ENCODE measurements around the gene RBBP8NL. TPM values are rescaled to one million over a fixed set of nuclear protein-coding genes. Genes with fewer than 3 reads are reported as not detected.

The RBBP8NL gene
- polyA plus RNA-seq, 2 of the 4 experiments (the other 2 are of a cell fraction) = not detected

DNA sequence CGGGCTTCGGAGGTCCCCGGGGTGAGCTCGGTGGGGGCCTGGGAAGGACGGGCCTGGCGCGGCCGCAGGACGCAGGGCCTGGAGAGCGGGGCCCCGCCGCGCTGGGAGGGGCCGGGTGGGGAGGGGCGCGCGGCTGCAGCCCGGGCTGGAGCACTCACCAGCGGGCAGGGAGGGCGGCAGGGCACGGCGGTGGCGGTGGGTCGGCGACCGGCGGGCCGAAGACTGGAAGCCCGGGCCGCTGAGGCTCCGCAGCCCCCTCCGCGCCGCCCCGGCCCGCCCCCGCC, 48.4 kb upstream of the RBBP8NL start, which contains the start of gene GATA5:
GATA5 (minus strand) TSS at position 224 of the 284 bp plus-strand sequence. CDS start 474 bp downstream, outside the sequence.
- DNase-seq (ENCODE audit: low read depth in 1 of 2, low spot score in 1 of 2) = no peak
- peak within 1 kb of the TSS; percentile 94 for H3K4me2 ChIP-seq
- peak within 1 kb of the TSS; percentile 42 to 84 for H3K27ac ChIP-seq
- H3K4me1 ChIP-seq = peaks cover 4% of the 10 kb centered on the region; the same call in 1 of the 3 replicates
- POLR2A ChIA-PET = no interaction called here
- no peaks in the 10 kb centered on the region for H3K9me3 ChIP-seq
- H3K4me3 ChIP-seq = peak within 1 kb of the TSS; percentile 50
- CTCF ChIA-PET = no interaction called here
- ATAC-seq = peak; percentile 24 to 25
- FAIRE-seq = no peak
- TF ChIP-seq, protein P1, sequence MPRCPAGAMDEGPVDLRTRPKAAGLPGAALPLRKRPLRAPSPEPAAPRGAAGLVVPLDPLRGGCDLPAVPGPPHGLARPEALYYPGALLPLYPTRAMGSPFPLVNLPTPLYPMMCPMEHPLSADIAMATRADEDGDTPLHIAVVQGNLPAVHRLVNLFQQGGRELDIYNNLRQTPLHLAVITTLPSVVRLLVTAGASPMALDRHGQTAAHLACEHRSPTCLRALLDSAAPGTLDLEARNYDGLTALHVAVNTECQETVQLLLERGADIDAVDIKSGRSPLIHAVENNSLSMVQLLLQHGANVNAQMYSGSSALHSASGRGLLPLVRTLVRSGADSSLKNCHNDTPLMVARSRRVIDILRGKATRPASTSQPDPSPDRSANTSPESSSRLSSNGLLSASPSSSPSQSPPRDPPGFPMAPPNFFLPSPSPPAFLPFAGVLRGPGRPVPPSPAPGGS (IDR thresholded peaks at IDR 0.05) = no peak
- no peak for TF ChIP-seq HEYL (CRISPR knock-in tag; IDR thresholded peaks at IDR 0.05)
- no peak for TF ChIP-seq RAD21 (conservative IDR thresholded peaks at IDR 0.05 in 1 of 2, IDR thresholded peaks at IDR 0.05 in 1 of 2)
- WGBS (ENCODE audit: missing lambda C conversion rate) = no CpG with 5 or more reads among the region's 37 CpGs

DNA sequence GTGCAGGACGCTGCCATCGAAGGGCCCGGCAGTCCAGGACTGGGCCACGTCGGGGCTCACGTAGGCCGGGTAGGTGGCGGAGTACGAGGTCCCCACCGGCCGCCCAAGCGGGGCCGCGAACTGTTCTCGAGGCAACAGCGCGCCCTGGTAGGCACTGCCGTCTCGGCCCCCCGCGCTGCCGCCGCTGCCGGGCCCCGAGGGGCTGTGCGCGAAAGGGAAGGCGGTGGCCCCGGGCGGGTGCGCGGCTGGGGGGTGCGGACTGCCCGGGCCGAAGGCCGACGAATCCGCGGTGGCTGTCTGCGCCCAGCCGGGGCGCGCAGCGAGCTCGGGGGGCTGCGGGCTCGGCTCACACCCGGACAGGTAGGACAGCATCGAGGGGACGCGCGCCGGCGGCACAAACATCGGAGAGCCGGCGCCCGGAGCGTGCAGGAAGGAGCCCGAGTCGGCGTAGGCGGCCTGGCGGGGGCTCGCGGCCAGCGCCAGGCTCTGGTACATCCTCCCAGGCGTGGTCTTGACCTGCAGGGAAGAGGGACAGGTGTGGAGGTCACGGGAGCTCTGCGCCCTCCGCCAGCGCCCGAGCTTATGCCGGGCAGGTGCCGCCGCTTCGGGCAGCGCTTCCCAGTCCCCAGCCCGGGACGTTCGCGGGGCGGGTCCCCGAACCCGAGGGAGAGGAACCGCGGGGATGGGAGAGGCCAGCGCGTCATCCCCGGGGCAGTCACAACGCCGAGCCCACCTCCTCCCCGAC, 47.9 kb upstream of the RBBP8NL start:
- Histone ChIP-seq H3K27ac (peak overlapping the region; percentile 42 to 84), H3K4me3 (peak overlapping the region; percentile 50), H3K4me1 (peaks cover 4% of the 10 kb centered on the region; the same call in 1 of the 3 replicates), H3K4me2 (peak overlapping the region; percentile 94), H3K9me3 (no peaks in the 10 kb centered on the region)
- POLR2A ChIA-PET = no interaction called here
- ATAC-seq (0 out of 6 replicates have a peak, but pooled peaks of 1 of the 2 experiments have one; percentile 5), DNase-seq (ENCODE audit: low read depth in 1 of 2, low spot score in 1 of 2) (no peak), FAIRE-seq (no peak)
- CTCF ChIA-PET = no interaction called here
- WGBS (ENCODE audit: missing lambda C conversion rate) = 86% methylated on average over 76 of the region's 93 CpGs
- TF ChIP-seq EHMT2 (IDR thresholded peaks at IDR 0.05; ENCODE audit: low read depth) (no peak), SMC3 (IDR thresholded peaks at IDR 0.05) (no peak), NFE2L2 (conservative IDR thresholded peaks at IDR 0.05; ENCODE audit: low read length) (no peak), HOXB5 (CRISPR knock-in tag; IDR thresholded peaks at IDR 0.05) (no peak)

DNA sequence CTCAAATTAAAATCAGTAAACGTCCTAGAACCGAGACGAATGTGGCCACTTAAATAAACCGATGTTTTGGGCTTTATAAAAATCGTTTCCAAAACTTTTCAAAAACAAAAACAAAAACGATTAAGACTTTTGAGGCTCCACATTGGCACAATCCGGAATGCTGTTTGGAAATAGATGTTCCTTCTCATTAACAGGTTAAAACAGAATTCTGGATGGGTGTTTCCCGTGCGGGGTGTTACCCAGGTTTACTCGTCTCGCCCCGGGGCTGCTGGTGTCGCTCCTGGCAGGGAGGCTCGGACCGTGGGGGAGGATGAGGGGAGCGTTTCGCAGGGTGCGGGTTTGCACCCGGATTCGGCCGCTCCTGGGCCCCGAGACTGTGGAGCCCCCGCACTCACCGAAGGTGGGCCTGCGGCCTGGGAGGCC, 47.3 kb upstream of the RBBP8NL start:
- ChIA-PET CTCF (no interaction called here), POLR2A (no interaction called here)
- Histone ChIP-seq H3K4me3 (no peak overlapping the region), H3K4me2 (no peak overlapping the region), H3K27ac (no peak overlapping the region), H3K4me1 (peaks cover 4% of the 10 kb centered on the region; the same call in 1 of the 3 replicates), H3K9me3 (no peaks in the 10 kb centered on the region)
- ATAC-seq = no peak
- no peak for DNase-seq (ENCODE audit: low read depth in 1 of 2, low spot score in 1 of 2)
- FAIRE-seq = no peak
- 87% methylated on average over 25 of the region's 25 CpGs for WGBS (ENCODE audit: missing lambda C conversion rate)
- TF ChIP-seq ZSCAN20 (CRISPR knock-in tag; IDR thresholded peaks at IDR 0.05) (no peak), RAD21 (conservative IDR thresholded peaks at IDR 0.05 in 1 of 2, IDR thresholded peaks at IDR 0.05 in 1 of 2) (no peak), KDM5A (IDR thresholded peaks at IDR 0.05) (no peak), CBX2 (IDR thresholded peaks at IDR 0.05; ENCODE audit: borderline replicate concordance, low read depth) (no peak), RFX5 (IDR thresholded peaks at IDR 0.05) (no peak), FOSB (CRISPR knock-in tag; IDR thresholded peaks at IDR 0.05) (no peak), HEYL (CRISPR knock-in tag; IDR thresholded peaks at IDR 0.05) (no peak), ZNF302 (CRISPR knock-in tag; IDR thresholded peaks at IDR 0.05) (no peak), RNF2 (IDR thresholded peaks at IDR 0.05; ENCODE audit: borderline replicate concordance, low read depth) (no peak), MAZ (IDR thresholded peaks at IDR 0.05; ENCODE audit: borderline replicate concordance, low read depth, low read length) (no peak), SREBF2 (IDR thresholded peaks at IDR 0.05) (no peak)
- TF ChIP-seq, protein P2, sequence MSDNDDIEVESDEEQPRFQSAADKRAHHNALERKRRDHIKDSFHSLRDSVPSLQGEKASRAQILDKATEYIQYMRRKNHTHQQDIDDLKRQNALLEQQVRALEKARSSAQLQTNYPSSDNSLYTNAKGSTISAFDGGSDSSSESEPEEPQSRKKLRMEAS (IDR thresholded peaks at IDR 0.05) = no peak
- TF ChIP-seq, protein P3, sequence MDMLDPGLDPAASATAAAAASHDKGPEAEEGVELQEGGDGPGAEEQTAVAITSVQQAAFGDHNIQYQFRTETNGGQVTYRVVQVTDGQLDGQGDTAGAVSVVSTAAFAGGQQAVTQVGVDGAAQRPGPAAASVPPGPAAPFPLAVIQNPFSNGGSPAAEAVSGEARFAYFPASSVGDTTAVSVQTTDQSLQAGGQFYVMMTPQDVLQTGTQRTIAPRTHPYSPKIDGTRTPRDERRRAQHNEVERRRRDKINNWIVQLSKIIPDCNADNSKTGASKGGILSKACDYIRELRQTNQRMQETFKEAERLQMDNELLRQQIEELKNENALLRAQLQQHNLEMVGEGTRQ (IDR thresholded peaks at IDR 0.05) = no peak
- TF ChIP-seq, protein P4, sequence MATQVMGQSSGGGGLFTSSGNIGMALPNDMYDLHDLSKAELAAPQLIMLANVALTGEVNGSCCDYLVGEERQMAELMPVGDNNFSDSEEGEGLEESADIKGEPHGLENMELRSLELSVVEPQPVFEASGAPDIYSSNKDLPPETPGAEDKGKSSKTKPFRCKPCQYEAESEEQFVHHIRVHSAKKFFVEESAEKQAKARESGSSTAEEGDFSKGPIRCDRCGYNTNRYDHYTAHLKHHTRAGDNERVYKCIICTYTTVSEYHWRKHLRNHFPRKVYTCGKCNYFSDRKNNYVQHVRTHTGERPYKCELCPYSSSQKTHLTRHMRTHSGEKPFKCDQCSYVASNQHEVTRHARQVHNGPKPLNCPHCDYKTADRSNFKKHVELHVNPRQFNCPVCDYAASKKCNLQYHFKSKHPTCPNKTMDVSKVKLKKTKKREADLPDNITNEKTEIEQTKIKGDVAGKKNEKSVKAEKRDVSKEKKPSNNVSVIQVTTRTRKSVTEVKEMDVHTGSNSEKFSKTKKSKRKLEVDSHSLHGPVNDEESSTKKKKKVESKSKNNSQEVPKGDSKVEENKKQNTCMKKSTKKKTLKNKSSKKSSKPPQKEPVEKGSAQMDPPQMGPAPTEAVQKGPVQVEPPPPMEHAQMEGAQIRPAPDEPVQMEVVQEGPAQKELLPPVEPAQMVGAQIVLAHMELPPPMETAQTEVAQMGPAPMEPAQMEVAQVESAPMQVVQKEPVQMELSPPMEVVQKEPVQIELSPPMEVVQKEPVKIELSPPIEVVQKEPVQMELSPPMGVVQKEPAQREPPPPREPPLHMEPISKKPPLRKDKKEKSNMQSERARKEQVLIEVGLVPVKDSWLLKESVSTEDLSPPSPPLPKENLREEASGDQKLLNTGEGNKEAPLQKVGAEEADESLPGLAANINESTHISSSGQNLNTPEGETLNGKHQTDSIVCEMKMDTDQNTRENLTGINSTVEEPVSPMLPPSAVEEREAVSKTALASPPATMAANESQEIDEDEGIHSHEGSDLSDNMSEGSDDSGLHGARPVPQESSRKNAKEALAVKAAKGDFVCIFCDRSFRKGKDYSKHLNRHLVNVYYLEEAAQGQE (IDR thresholded peaks at IDR 0.05) = no peak
- TF ChIP-seq, protein P5, sequence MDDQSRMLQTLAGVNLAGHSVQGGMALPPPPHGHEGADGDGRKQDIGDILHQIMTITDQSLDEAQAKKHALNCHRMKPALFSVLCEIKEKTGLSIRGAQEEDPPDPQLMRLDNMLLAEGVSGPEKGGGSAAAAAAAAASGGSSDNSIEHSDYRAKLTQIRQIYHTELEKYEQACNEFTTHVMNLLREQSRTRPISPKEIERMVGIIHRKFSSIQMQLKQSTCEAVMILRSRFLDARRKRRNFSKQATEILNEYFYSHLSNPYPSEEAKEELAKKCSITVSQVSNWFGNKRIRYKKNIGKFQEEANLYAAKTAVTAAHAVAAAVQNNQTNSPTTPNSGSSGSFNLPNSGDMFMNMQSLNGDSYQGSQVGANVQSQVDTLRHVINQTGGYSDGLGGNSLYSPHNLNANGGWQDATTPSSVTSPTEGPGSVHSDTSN (IDR thresholded peaks at IDR 0.05) = no peak
- TF ChIP-seq, protein P6, sequence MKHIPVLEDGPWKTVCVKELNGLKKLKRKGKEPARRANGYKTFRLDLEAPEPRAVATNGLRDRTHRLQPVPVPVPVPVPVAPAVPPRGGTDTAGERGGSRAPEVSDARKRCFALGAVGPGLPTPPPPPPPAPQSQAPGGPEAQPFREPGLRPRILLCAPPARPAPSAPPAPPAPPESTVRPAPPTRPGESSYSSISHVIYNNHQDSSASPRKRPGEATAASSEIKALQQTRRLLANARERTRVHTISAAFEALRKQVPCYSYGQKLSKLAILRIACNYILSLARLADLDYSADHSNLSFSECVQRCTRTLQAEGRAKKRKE (CRISPR knock-in tag; IDR thresholded peaks at IDR 0.05; ENCODE audit: low read depth) = no peak
